Astrocyte (in vitro differentiated cells and primary cell): ENCODE results near the gene APBA3. TPM values are rescaled to one million over a fixed set of nuclear protein-coding genes. Genes with fewer than 3 reads are reported as not detected.
"Not testable (repeated sequence)": the region's sequence is repeated elsewhere in the genome, so short reads cannot be mapped to it uniquely, and the experiment has no call there.

Experiments
- DNase-seq: peaks from one replicate; pipeline ENCODE4 v3.0.0-alpha.2; 2010; ENCODE audit warnings: low read depth
- FAIRE-seq: peaks from 2 replicates; lab custom pipeline; 2011; peaks lifted over from hg19 to GRCh38; lab: Jason Lieb, UNC
- H2AFZ ChIP-seq: 2 replicates; pipeline ENCODE4 v1.6.0; 2012; ENCODE audit warnings: low read depth, low read length, inconsistent platforms
- H3K27ac ChIP-seq: 2 replicates; pipeline ENCODE4 v1.5.1; 2011; ENCODE audit warnings: low read depth, low read length, inconsistent platforms
- H3K27me3 ChIP-seq: 2 replicates; pipeline ENCODE4 v1.6.0; 2011; ENCODE audit warnings: low read length, inconsistent platforms; ENCODE audit not compliant: insufficient read depth
- H3K36me3 ChIP-seq: 2 replicates; pipeline ENCODE4 v1.5.1; 2011; ENCODE audit warnings: low read length, inconsistent platforms; ENCODE audit not compliant: insufficient read depth
- H3K4me1 ChIP-seq: 2 replicates; pipeline ENCODE4 v1.5.1; 2011; ENCODE audit warnings: low read length, inconsistent platforms; ENCODE audit not compliant: insufficient read depth
- H3K4me2 ChIP-seq: 2 replicates; pipeline ENCODE4 v1.6.0; 2012; ENCODE audit warnings: low read length, inconsistent platforms
- H3K4me3 ChIP-seq: 2 replicates; pipeline ENCODE4 v1.5.1; 2011; ENCODE audit warnings: low read depth, mild to moderate bottlenecking, low read length, inconsistent platforms; ENCODE audit not compliant: insufficient read depth
- H3K79me2 ChIP-seq: 2 replicates; pipeline ENCODE4 v1.6.0; 2012; ENCODE audit warnings: mild to moderate bottlenecking, low read length, inconsistent platforms; ENCODE audit not compliant: insufficient read depth
- H3K9ac ChIP-seq: 2 replicates; pipeline ENCODE4 v1.6.0; 2012; ENCODE audit warnings: mild to moderate bottlenecking, low read length, inconsistent platforms
- H3K9me3 ChIP-seq: 2 replicates; pipeline ENCODE4 v1.5.1; 2012; ENCODE audit warnings: low read depth, mild to moderate bottlenecking, low read length, inconsistent platforms; ENCODE audit not compliant: insufficient read depth
- H4K20me1 ChIP-seq: 2 replicates; pipeline ENCODE4 v1.6.0; 2012; ENCODE audit warnings: low read length, inconsistent platforms; ENCODE audit not compliant: insufficient read depth
- H3K27ac Mint-ChIP-seq: one replicate; pipeline ENCODE4 v1.8.0; 2021; ENCODE audit warnings: mild to moderate bottlenecking, mixed read lengths; ENCODE audit not compliant: unreplicated experiment
- H3K27me3 Mint-ChIP-seq: one replicate; pipeline ENCODE4 v1.8.0; 2021; ENCODE audit warnings: low read depth, mixed read lengths; ENCODE audit not compliant: unreplicated experiment
- H3K36me3 Mint-ChIP-seq: one replicate; pipeline ENCODE4 v1.8.0; 2021; ENCODE audit warnings: low read depth, mixed read lengths; ENCODE audit not compliant: unreplicated experiment
- H3K4me1 Mint-ChIP-seq: one replicate; pipeline ENCODE4 v1.8.0; 2021; ENCODE audit warnings: low read depth, mixed read lengths; ENCODE audit not compliant: unreplicated experiment
- H3K4me3 Mint-ChIP-seq: one replicate; pipeline ENCODE4 v1.8.0; 2021; ENCODE audit warnings: mild to moderate bottlenecking, moderate library complexity, mixed read lengths; ENCODE audit not compliant: unreplicated experiment
- H3K9me3 Mint-ChIP-seq: one replicate; pipeline ENCODE4 v1.8.0; 2021; ENCODE audit warnings: mild to moderate bottlenecking, mixed read lengths; ENCODE audit not compliant: unreplicated experiment
- CTCF ChIP-seq: IDR thresholded peaks from 2 replicates; pipeline ENCODE4 v1.5.1; 2011; ENCODE audit warnings: low read depth, mild to moderate bottlenecking, inconsistent platforms, low read length, moderate library complexity; ENCODE audit not compliant: insufficient read depth
- EZH2 ChIP-seq: IDR thresholded peaks from 2 replicates; pipeline ENCODE4 v1.6.1; 2012; ENCODE audit warnings: mild to moderate bottlenecking, low read length, inconsistent platforms; ENCODE audit not compliant: insufficient read depth
- total RNA-seq: library from RNA; stranded (reverse); gene quantifications from 2 replicates; pipeline ENCODE4 v1.2.1, GENCODE V29; 2021

APBA3 gene
- total RNA-seq, 1 donor from 2014 or later, result 16.5 TPM

GRCh38 chr19:3765757-3766156 lies 4.3 kb upstream of the APBA3 start:
- H3K27me3 Mint-ChIP-seq, H3K27me3 ChIP-seq, H3K4me3 ChIP-seq, H3K4me1 Mint-ChIP-seq, H3K4me2 ChIP-seq, H3K9me3 ChIP-seq, H3K4me3 Mint-ChIP-seq, DNase-seq, H3K27ac Mint-ChIP-seq, FAIRE-seq, H3K4me1 ChIP-seq, H3K27ac ChIP-seq, H3K36me3 Mint-ChIP-seq, H3K9me3 Mint-ChIP-seq, H3K9ac ChIP-seq, H3K36me3 ChIP-seq, H4K20me1 ChIP-seq, H2AFZ ChIP-seq: not testable (repeated sequence)
- peaks cover 13% of the 10 kb centered on the region for H3K79me2 ChIP-seq

GRCh38 chr19:3765121-3765520 lies 3.6 kb upstream of the APBA3 start:
- Histone ChIP-seq H3K79me2 (peaks cover 18% of the 10 kb centered on the region), H3K27ac (peak overlapping the region; percentile 6)

GRCh38 chr19:3762501-3763459 lies 1.3 kb upstream of the APBA3 start, which contains the start of gene MRPL54:
Gene MRPL54, plus strand, starts transcription at chr19:3762682. Its CDS starts 19 bp downstream, at chr19:3762701.
- peak within 1 kb of the TSS; percentile 95 for H3K4me3 Mint-ChIP-seq
- no peaks in the 10 kb centered on the region for H3K4me1 Mint-ChIP-seq

More at GRCh38 chr19:3765121-3765520, 3.6 kb upstream of the APBA3 start:
- Mint-ChIP-seq H3K4me3 (no peak overlapping the region), H3K9me3 (no peaks in the 10 kb centered on the region), H3K36me3 (no peaks in the 10 kb centered on the region), H3K4me1 (no peaks in the 10 kb centered on the region), H3K27me3 (no peaks in the 10 kb centered on the region), H3K27ac (no peak overlapping the region)
- no peaks in the 10 kb centered on the region for H3K27me3 ChIP-seq
- FAIRE-seq (no peak), DNase-seq (no peak)
- no peaks in the 10 kb centered on the region for H3K9me3 ChIP-seq
- H3K9ac ChIP-seq, result no peak overlapping the region
- no peak overlapping the region for H2AFZ ChIP-seq
- H3K36me3 ChIP-seq, result no peaks in the 10 kb centered on the region
- no peak for TF ChIP-seq EZH2
- no peak for TF ChIP-seq CTCF
- H3K4me1 ChIP-seq, result peaks cover 9% of the 10 kb centered on the region
- H3K4me3 ChIP-seq, result no peak overlapping the region
- no peaks in the 10 kb centered on the region for H4K20me1 ChIP-seq
- H3K4me2 ChIP-seq, result peak overlapping the region; percentile 8

More at GRCh38 chr19:3762501-3763459, 1.3 kb upstream of the APBA3 start, which contains the start of gene MRPL54:
- H3K4me2 ChIP-seq, result peak within 1 kb of the TSS; percentile 98
- H3K9ac ChIP-seq, result peak within 1 kb of the TSS; percentile 95
- no peaks in the 10 kb centered on the region for H3K9me3 ChIP-seq
- no peaks in the 10 kb centered on the region for H3K9me3 Mint-ChIP-seq
- H3K27ac ChIP-seq, result peak within 1 kb of the TSS; percentile 99
- H3K36me3 Mint-ChIP-seq, result no peaks in the 10 kb centered on the region
- peak within 1 kb of the TSS; percentile 85 for H3K4me3 ChIP-seq
- FAIRE-seq (peak; percentile 89), DNase-seq (peak; percentile 98)
- H3K27me3 ChIP-seq, result no peaks in the 10 kb centered on the region
- no peaks in the 10 kb centered on the region for H3K27me3 Mint-ChIP-seq
- H3K79me2 ChIP-seq, result peaks cover 30% of the 10 kb centered on the region
- no peak for TF ChIP-seq CTCF
- no peak for TF ChIP-seq EZH2
- peaks cover 9% of the 10 kb centered on the region for H3K4me1 ChIP-seq
- H3K27ac Mint-ChIP-seq, result peak within 1 kb of the TSS; percentile 97
- peaks cover 7% of the 10 kb centered on the region for H4K20me1 ChIP-seq
- H2AFZ ChIP-seq, result peak within 1 kb of the TSS; percentile 97
- no peaks in the 10 kb centered on the region for H3K36me3 ChIP-seq
